ENCODE results near the gene OGFOD2.
A peak's percentile ranks its signal among the peaks of the same experiment; 100 is the strongest.
"Not testable (repeated sequence)": the region's sequence is repeated elsewhere in the genome, so short reads cannot be mapped to it uniquely, and the experiment has no call there.

OGFOD2 gene

GRCh38 chr12:122974892-122975789, at the start of gene OGFOD2:
TSS of gene OGFOD2 (plus strand) at chr12:122975244. CDS start at chr12:122975252, 8 bp downstream.
- peak; percentile 88 for DNase-seq

- no peak for DNase-seq
These were observed 47.2 kb upstream of the OGFOD2 start for GRCh38 chr12:122927756-122928403.

GRCh38 chr12:122928404-122929147, 46.5 kb upstream of the OGFOD2 start:
- no peak for DNase-seq

- no peak for DNase-seq
These were observed 45.9 kb upstream of the OGFOD2 start for GRCh38 chr12:122929148-122929538.

- no peak for DNase-seq
These were observed 45.2 kb upstream of the OGFOD2 start for GRCh38 chr12:122929812-122930211.

- no peak for DNase-seq
These were observed 42.8 kb upstream of the OGFOD2 start for GRCh38 chr12:122932207-122932606.

- no peak for DNase-seq
These were observed 40.3 kb upstream of the OGFOD2 start for GRCh38 chr12:122934722-122935121.

- no peak for DNase-seq
These were observed 39.7 kb upstream of the OGFOD2 start for GRCh38 chr12:122935318-122935717.

- DNase-seq = no peak
These were observed 37.4 kb upstream of the OGFOD2 start for GRCh38 chr12:122937622-122938091.

- DNase-seq = no peak
These were observed 35.9 kb upstream of the OGFOD2 start for GRCh38 chr12:122939125-122939524.

GRCh38 chr12:122941351-122941750, 33.7 kb upstream of the OGFOD2 start:
- DNase-seq = not testable (repeated sequence)

- DNase-seq = no peak
These were observed 32.4 kb upstream of the OGFOD2 start for GRCh38 chr12:122942637-122943036.

GRCh38 chr12:122943196-122943595, 31.8 kb upstream of the OGFOD2 start:
- no peak for DNase-seq

- no peak for DNase-seq
These were observed 30.1 kb upstream of the OGFOD2 start for GRCh38 chr12:122944605-122945592.

GRCh38 chr12:122946690-122947341, 28.2 kb upstream of the OGFOD2 start:
- DNase-seq = peak; percentile 73

- DNase-seq = no peak
These were observed 27.7 kb upstream of the OGFOD2 start for GRCh38 chr12:122947352-122947792.

GRCh38 chr12:122948605-122949004, 26.4 kb upstream of the OGFOD2 start:
- DNase-seq = no peak

- no peak for DNase-seq
These were observed 25.6 kb upstream of the OGFOD2 start for GRCh38 chr12:122949405-122949804.

- no peak for DNase-seq
These were observed 25.0 kb upstream of the OGFOD2 start for GRCh38 chr12:122949816-122950675.

- DNase-seq = no peak
These were observed 23.6 kb upstream of the OGFOD2 start for GRCh38 chr12:122951406-122951805.
